ENCODE measurements around the gene MAST3. TPM values are rescaled to one million over a fixed set of nuclear protein-coding genes. Genes with fewer than 3 reads are reported as not detected.

The MAST3 gene
- total and polyA plus RNA-seq, 2 of the 8 experiments (the other 6 are each of a cell fraction or from before 2014, with no cell fraction given), result 3.4 to 9.0 TPM

DNA sequence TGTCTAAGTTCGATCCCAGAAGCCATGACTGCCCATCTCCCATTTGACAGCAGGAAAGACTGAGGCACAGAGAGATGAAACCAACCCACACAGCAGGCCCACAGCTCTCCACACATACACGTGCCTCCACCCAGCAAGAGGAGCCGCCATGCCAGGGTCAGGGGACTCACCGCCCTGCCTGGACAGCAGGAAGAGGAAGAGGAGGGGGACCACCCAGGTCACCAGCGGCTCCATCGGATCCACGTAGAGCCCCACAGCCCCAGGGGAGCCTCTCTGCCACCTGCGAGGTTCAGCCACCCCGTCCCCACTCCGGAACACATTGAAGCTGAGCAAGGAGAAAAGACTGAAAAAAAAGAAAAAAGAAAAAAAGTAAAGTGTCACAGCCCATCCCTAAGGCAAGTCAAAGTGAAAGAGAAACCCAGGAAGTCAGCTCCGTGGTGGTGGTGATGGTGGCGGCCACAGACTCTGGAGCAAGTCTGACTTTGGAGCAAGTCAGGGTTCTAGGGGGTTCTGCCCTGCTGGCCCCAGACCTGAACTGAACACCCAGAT lies 10.9 kb upstream of the MAST3 start, which contains the start of gene IL12RB1:
Gene IL12RB1 (minus strand): TSS at position 345 of the 549 bp plus-strand sequence. CDS start 111 bp downstream, at position 234.
- no peaks in the 10 kb centered on the region; a peak in 2 of 7 replicates for H3K4me1 ChIP-seq (replicated peaks in 1 of 4; ENCODE audit: control insufficient read depth in 3 of 4, insufficient read depth in 4 of 4, low read length in 3 of 4)
- no peak within 1 kb of the TSS for H2BK120ac ChIP-seq (replicated peaks; ENCODE audit: low read depth, low read length)
- H3K4ac ChIP-seq (replicated peaks; ENCODE audit: insufficient read length, low read depth, low read length), result no peak within 1 kb of the TSS
- H4K5ac ChIP-seq (ENCODE audit: insufficient read length, low read depth, low read length), result no peak within 1 kb of the TSS
- FAIRE-seq (no peak), DNase-seq (ENCODE audit: low read depth in 1 of 2, low spot score in 2 of 2) (no peak)
- H3K23ac ChIP-seq (ENCODE audit: insufficient read length), result no peak within 1 kb of the TSS
- H3K4me2 ChIP-seq (ENCODE audit: insufficient read depth in 1 of 2, low read depth in 2 of 2, low read length in 2 of 2), result no peak within 1 kb of the TSS
- no peak within 1 kb of the TSS for H2AK5ac ChIP-seq (ENCODE audit: low read depth, low read length)
- H4K91ac ChIP-seq (replicated peaks; ENCODE audit: insufficient read length, low read length), result no peak within 1 kb of the TSS
- peaks cover 0 to 4% of the 10 kb centered on the region in 2 experiments for H4K20me1 ChIP-seq (replicated peaks in 1 of 2; ENCODE audit: control insufficient read depth in 1 of 2, insufficient read depth in 2 of 2, low read length in 2 of 2)
- no peaks in the 10 kb centered on the region for H3K27me3 ChIP-seq (replicated peaks in 1 of 4; ENCODE audit: control insufficient read depth in 3 of 4, extremely low read depth in 1 of 4, insufficient read depth in 3 of 4, low read length in 3 of 4)
- no peak within 1 kb of the TSS for H3K4me3 ChIP-seq (ENCODE audit: extremely low read depth in 1 of 4, insufficient read depth in 2 of 4, low read depth in 3 of 4, low read length in 4 of 4)
- no peak within 1 kb of the TSS for H2BK12ac ChIP-seq (ENCODE audit: low read depth, low read length)
- H4K8ac ChIP-seq (ENCODE audit: extremely low read depth, insufficient read depth, low read length), result no peak within 1 kb of the TSS
- H2BK20ac ChIP-seq (ENCODE audit: low read length), result no peak within 1 kb of the TSS
- H2AFZ ChIP-seq (ENCODE audit: low read length), result no peak within 1 kb of the TSS
- no peak within 1 kb of the TSS for H2BK5ac ChIP-seq (ENCODE audit: low read depth, low read length)
- no peak within 1 kb of the TSS for H3K14ac ChIP-seq (ENCODE audit: insufficient read length)
- peaks cover 10% of the 10 kb centered on the region; the same call in 1 of the 2 replicates for H3K23me2 ChIP-seq (ENCODE audit: low read depth, low read length)
- POLR2A ChIA-PET (ENCODE audit: partially characterized antibody), result interaction anchor here (0.7 to 0.9 kb wide), 2 partner anchors 35 to 85 kb away, joined by 3 to 5 read pairs; no protein-coding TSS in a partner anchor
- no peak within 1 kb of the TSS for H2BK15ac ChIP-seq (ENCODE audit: low read length)
- no peaks in the 10 kb centered on the region for H3K79me1 ChIP-seq (ENCODE audit: low read depth, low read length)
- CTCF ChIA-PET (ENCODE audit: partially characterized antibody), result interaction anchor here (0.9 to 1.1 kb wide), 3 partner anchors 11 to 25 kb away, joined by 3 read pairs; no protein-coding TSS in a partner anchor
- no peak within 1 kb of the TSS for H3K27ac ChIP-seq (ENCODE audit: low read depth, low read length)
- no peak within 1 kb of the TSS for H3K56ac ChIP-seq (replicated peaks; ENCODE audit: insufficient read length, low read depth, low read length)
- H3K36me3 ChIP-seq (ENCODE audit: control insufficient read depth in 2 of 4, insufficient read depth in 4 of 4, low read length in 3 of 4), result no peaks in the 10 kb centered on the region
- no peak within 1 kb of the TSS for H3K9ac ChIP-seq (replicated peaks in 1 of 4; ENCODE audit: extremely low read depth in 1 of 4, low read depth in 3 of 4, low read length in 3 of 4)
- H3K79me2 ChIP-seq (ENCODE audit: control insufficient read depth in 1 of 2, insufficient read depth in 2 of 2, low read length in 2 of 2), result no peaks in the 10 kb centered on the region
- no peak within 1 kb of the TSS for H3K18ac ChIP-seq (ENCODE audit: extremely low read depth, low read length)
- no peaks in the 10 kb centered on the region for H3K9me3 ChIP-seq (ENCODE audit: insufficient read depth in 2 of 2, low read depth in 1 of 2, low read length in 1 of 2)
- TF ChIP-seq POLR2A (IDR thresholded peaks at IDR 0.05; ENCODE audit: control extremely low read depth in 1 of 2, low read depth in 2 of 2, low read length in 2 of 2) (no peak), SIX5 (IDR thresholded peaks at IDR 0.05; ENCODE audit: low read depth, low read length) (no peak), NANOG (IDR thresholded peaks at IDR 0.05; ENCODE audit: insufficient read depth, low read depth, low read length, poor library complexity, severe bottlenecking) (no peak), TBP (IDR thresholded peaks at IDR 0.05; ENCODE audit: low read depth, low read length) (no peak)
- TF ChIP-seq, protein P1, sequence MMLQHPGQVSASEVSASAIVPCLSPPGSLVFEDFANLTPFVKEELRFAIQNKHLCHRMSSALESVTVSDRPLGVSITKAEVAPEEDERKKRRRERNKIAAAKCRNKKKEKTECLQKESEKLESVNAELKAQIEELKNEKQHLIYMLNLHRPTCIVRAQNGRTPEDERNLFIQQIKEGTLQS (IDR thresholded peaks at IDR 0.05; ENCODE audit: insufficient read depth, low read depth, low read length), result no peak
- TF ChIP-seq, protein P2, sequence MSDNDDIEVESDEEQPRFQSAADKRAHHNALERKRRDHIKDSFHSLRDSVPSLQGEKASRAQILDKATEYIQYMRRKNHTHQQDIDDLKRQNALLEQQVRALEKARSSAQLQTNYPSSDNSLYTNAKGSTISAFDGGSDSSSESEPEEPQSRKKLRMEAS (IDR thresholded peaks at IDR 0.05), result no peak
- TF ChIP-seq, protein P3, sequence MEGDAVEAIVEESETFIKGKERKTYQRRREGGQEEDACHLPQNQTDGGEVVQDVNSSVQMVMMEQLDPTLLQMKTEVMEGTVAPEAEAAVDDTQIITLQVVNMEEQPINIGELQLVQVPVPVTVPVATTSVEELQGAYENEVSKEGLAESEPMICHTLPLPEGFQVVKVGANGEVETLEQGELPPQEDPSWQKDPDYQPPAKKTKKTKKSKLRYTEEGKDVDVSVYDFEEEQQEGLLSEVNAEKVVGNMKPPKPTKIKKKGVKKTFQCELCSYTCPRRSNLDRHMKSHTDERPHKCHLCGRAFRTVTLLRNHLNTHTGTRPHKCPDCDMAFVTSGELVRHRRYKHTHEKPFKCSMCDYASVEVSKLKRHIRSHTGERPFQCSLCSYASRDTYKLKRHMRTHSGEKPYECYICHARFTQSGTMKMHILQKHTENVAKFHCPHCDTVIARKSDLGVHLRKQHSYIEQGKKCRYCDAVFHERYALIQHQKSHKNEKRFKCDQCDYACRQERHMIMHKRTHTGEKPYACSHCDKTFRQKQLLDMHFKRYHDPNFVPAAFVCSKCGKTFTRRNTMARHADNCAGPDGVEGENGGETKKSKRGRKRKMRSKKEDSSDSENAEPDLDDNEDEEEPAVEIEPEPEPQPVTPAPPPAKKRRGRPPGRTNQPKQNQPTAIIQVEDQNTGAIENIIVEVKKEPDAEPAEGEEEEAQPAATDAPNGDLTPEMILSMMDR (IDR thresholded peaks at IDR 0.05; ENCODE audit: control extremely low read depth in 1 of 3, insufficient read depth in 1 of 3, low read depth in 1 of 3, low read length in 3 of 3), result no peak
- 88% methylated on average over 10 of the region's 12 CpGs; no CpG with 5 or more reads in 1 of the 2 experiments for WGBS, 2 experiments (ENCODE audit: extremely low coverage in 1 of 2, insufficient coverage in 1 of 2, insufficient read length in 1 of 2, insufficient replicate concordance in 2 of 2, low coverage in 1 of 2, low lambda C conversion rate in 2 of 2, missing lambda C conversion rate in 1 of 2)

Data from H1 (cell line).